GM12891 (cell line): Measurements from ENCODE around the gene RASGRP3.

Experiments used
- PAX5 ChIP-seq: IDR thresholded peaks from 2 replicates; pipeline ENCODE4 v1.6.1; 2011; ENCODE audit warnings: low read length, moderate library complexity, mild to moderate bottlenecking; ENCODE audit not compliant: insufficient read depth, severe bottlenecking
- POLR2A ChIP-seq: IDR thresholded peaks from 2 replicates; pipeline ENCODE4 v1.6.1; 2011; ENCODE audit warnings: low read depth, low read length, control low read depth
- POLR2AphosphoS5 ChIP-seq: IDR thresholded peaks from 2 replicates; pipeline ENCODE4 v1.6.1; 2011; ENCODE audit warnings: low read depth, low read length, control low read depth
- POU2F2 ChIP-seq: IDR thresholded peaks from 2 replicates; pipeline ENCODE4 v1.6.1; 2011; ENCODE audit warnings: low read depth, mild to moderate bottlenecking, control low read depth, low read length, moderate library complexity
- SPI1 ChIP-seq: IDR thresholded peaks from 2 replicates; pipeline ENCODE4 v1.6.1; 2011; ENCODE audit warnings: low read depth, low read length, control low read depth
- TAF1 ChIP-seq: IDR thresholded peaks from 2 replicates; pipeline ENCODE4 v1.6.1; 2011; ENCODE audit warnings: low read depth, low read length, control low read depth

DNA sequence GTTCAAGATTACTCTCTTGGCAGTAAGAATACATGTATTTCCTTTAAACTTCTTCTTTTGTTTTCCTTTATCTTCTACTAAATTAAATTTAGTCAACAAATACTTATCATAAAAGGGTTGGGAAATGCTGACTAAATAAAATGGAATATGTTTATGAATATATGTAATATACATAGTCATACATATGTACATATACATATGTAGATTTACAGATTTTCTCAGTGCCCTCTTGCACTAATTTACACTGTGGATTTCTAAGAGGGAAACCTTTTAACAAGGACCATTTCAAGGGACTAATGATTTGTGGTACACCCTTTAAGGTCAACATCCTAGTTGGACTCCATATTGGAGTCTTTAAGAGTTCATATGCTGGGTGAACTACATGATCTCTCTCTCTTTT, 85.4 kb downstream of the RASGRP3 start:
- TF ChIP-seq TAF1 (no peak), POLR2AphosphoS5 (no peak), POLR2A (no peak), SPI1 (no peak), PAX5 (no peak), POU2F2 (no peak)
